Mammary epithelial cell (primary cell): ENCODE results near the gene IL11RA.

Experiments used
- CTCF ChIP-seq, 2 donors: IDR thresholded peaks in 1 of 2; conservative IDR thresholded peaks in 1 of 2; 2 replicates each; pipeline ENCODE4 v1.5.1; 2011 to 2012; ENCODE audit warnings: inconsistent platforms in 2 of 2, low read length in 2 of 2, mild to moderate bottlenecking in 2 of 2, control low read depth in 1 of 2, low read depth in 1 of 2; ENCODE audit not compliant: insufficient read depth in 1 of 2; ENCODE audit errors: extremely low read depth in 1 of 2
- EZH2 ChIP-seq: IDR thresholded peaks from 2 replicates; pipeline ENCODE4 v1.6.1; 2012; ENCODE audit warnings: low read length, inconsistent platforms, borderline replicate concordance

- no peak for TF ChIP-seq CTCF (conservative IDR thresholded peaks at IDR 0.05 in 1 of 2, IDR thresholded peaks at IDR 0.05 in 1 of 2; ENCODE audit: extremely low read depth in 1 of 2, insufficient read depth in 1 of 2, low read depth in 1 of 2, low read length in 2 of 2)
- TF ChIP-seq EZH2 = no peak
Observed at GRCh38 chr9:34635556-34635955, 16.4 kb upstream of the IL11RA start.
